ENCODE data around the gene MUC2.

- TF ChIP-seq CTCF (IDR thresholded peaks at IDR 0.05; ENCODE audit: low read length) (no peak), EZH2 (optimal IDR thresholded peaks at IDR 0.05; ENCODE audit: low read depth, low read length) (no peak)
Observed at GRCh38 chr11:1071571-1072115, 3.0 kb upstream of the MUC2 start.

Data from MM.1S (cell line).